PC-3 (cell line): ENCODE measurements around the gene ATOH8. TPM values are rescaled to one million over a fixed set of nuclear protein-coding genes. Genes with fewer than 3 reads are reported as not detected.

Experiments used
- ATAC-seq: fragments of 200-7000 bp; cut with Tn5 transposase; 2 replicates; pipeline ENCODE4 v1.9.1; 2020; ENCODE audit warnings: mild to moderate bottlenecking, moderate library complexity
- BruUV-seq: library from RNA; stranded (reverse); fragments of 400-500 nt; replicated peaks from 2 replicates; lab custom pipeline; 2021; lab: Mats Ljungman, UMichigan
- CTCF ChIA-PET: fragments of 300-600 bp; sonication (Branson Sonifier 250); formaldehyde crosslinking; loops from one replicate; lab custom pipeline; 2022; ENCODE audit warnings: antibody characterized with exemption; lab: Charles Lee
- POLR2A ChIA-PET: fragments of 300-600 bp; sonication (Branson Sonifier 250); formaldehyde crosslinking; loops from one replicate; lab custom pipeline; 2022; ENCODE audit warnings: antibody characterized with exemption; ENCODE audit not compliant: unreplicated experiment; lab: Charles Lee
- DNase-seq: peaks from one replicate; pipeline ENCODE4 v3.0.0-alpha.2; 2015
- H2AFZ ChIP-seq: fragments of 300-600 bp; sonication (generic); 2 replicates; pipeline ENCODE4 v1.6.0; 2016; ENCODE audit warnings: antibody characterized with exemption, low read length
- H3F3A ChIP-seq: fragments of 300-600 bp; sonication (generic); one replicate; pipeline ENCODE4 v1.6.0; 2017; ENCODE audit warnings: antibody characterized with exemption, low read length, control low read depth, mild to moderate bottlenecking; ENCODE audit not compliant: unreplicated experiment
- H3K27ac ChIP-seq: fragments of 300-600 bp; sonication (generic); 2 replicates; pipeline ENCODE4 v1.5.1; 2016; ENCODE audit warnings: mild to moderate bottlenecking, low read length
- H3K27me3 ChIP-seq: fragments of 300-600 bp; sonication (generic); 2 replicates; pipeline ENCODE4 v1.6.1; 2016; ENCODE audit warnings: low read length, mixed read lengths
- H3K36me3 ChIP-seq: fragments of 300-600 bp; sonication (generic); 2 replicates; pipeline ENCODE4 v1.6.1; 2016; ENCODE audit warnings: low read depth, mixed run types, low read length, mixed read lengths
- H3K4me1 ChIP-seq: fragments of 300-600 bp; sonication (generic); 2 replicates; pipeline ENCODE4 v1.5.1; 2016; ENCODE audit warnings: low read length; ENCODE audit not compliant: insufficient read depth
- H3K4me2 ChIP-seq: fragments of 300-600 bp; sonication (generic); 2 replicates; pipeline ENCODE4 v1.6.0; 2016; ENCODE audit warnings: low read length
- H3K4me3 ChIP-seq: fragments of 300-600 bp; sonication (generic); 2 replicates; pipeline ENCODE4 v1.5.1; 2016; ENCODE audit warnings: mild to moderate bottlenecking, low read length, mixed read lengths
- H3K79me2 ChIP-seq: fragments of 300-600 bp; sonication (generic); 2 replicates; pipeline ENCODE4 v1.6.1; 2017; ENCODE audit warnings: low read length, mixed read lengths
- H3K9ac ChIP-seq: fragments of 300-600 bp; sonication (generic); 2 replicates; pipeline ENCODE4 v1.6.0; 2016; ENCODE audit warnings: mild to moderate bottlenecking, low read length
- H3K9me2 ChIP-seq: fragments of 300-600 bp; sonication (generic); replicated peaks from 2 replicates; pipeline ENCODE4 v1.6.1; 2016; ENCODE audit warnings: mixed run types, low read length, mixed read lengths
- H3K9me3 ChIP-seq: fragments of 300-600 bp; sonication (generic); 2 replicates; pipeline ENCODE4 v1.6.1; 2016; ENCODE audit warnings: low read length, mixed read lengths
- H4K20me1 ChIP-seq: fragments of 300-600 bp; sonication (generic); 2 replicates; pipeline ENCODE4 v1.6.1; 2016; ENCODE audit warnings: low read length, mixed read lengths
- CTCF ChIP-seq: fragments of 300-600 bp; sonication (generic); conservative IDR thresholded peaks from 2 replicates; pipeline ENCODE4 v1.5.1; 2017; ENCODE audit warnings: antibody characterized with exemption, low read depth, mild to moderate bottlenecking, low read length
- EZH2 ChIP-seq: fragments of 300-600 bp; sonication (generic); IDR thresholded peaks from one replicate; pipeline ENCODE4 v1.6.1; 2017; ENCODE audit warnings: antibody characterized with exemption, mild to moderate bottlenecking, low read length; ENCODE audit not compliant: unreplicated experiment
- EZH2phosphoT487 ChIP-seq: fragments of 300-600 bp; sonication (generic); IDR thresholded peaks from 2 replicates; pipeline ENCODE4 v1.6.1; 2018; ENCODE audit warnings: mild to moderate bottlenecking, antibody characterized with exemption, low read length, borderline replicate concordance
- intact Hi-C: fragments of 100-400 bp; cut with micrococcal nuclease; formaldehyde crosslinking; loops from 2 replicates; pipeline ENCODE4 v1.9.0; 2023
- total RNA-seq: library from RNA; depleted of rRNA; stranded (reverse); fragments of >200 nt; gene quantifications from 2 replicates; pipeline ENCODE4 v1.2.3, GENCODE V29; 2014

ATOH8 gene
- total RNA-seq, 1 experiment from 2014 or later, result 0.04 TPM

GRCh38 chr2:85768713-85769112, 14.9 kb downstream of the ATOH8 start:
- Histone ChIP-seq H3K27ac (no peak overlapping the region), H2AFZ (no peak overlapping the region), H3K27me3 (no peaks in the 10 kb centered on the region), H3K9me3 (no peaks in the 10 kb centered on the region), H3K4me2 (no peak overlapping the region), H3K9me2 (no peaks in the 10 kb centered on the region), H4K20me1 (no peaks in the 10 kb centered on the region), H3K79me2 (no peaks in the 10 kb centered on the region), H3F3A (no peaks in the 10 kb centered on the region), H3K4me3 (no peak overlapping the region), H3K4me1 (peaks cover 18% of the 10 kb centered on the region), H3K36me3 (no peaks in the 10 kb centered on the region), H3K9ac (no peak overlapping the region)
- POLR2A ChIA-PET, result no interaction called here
- no peak for DNase-seq
- CTCF ChIA-PET, result no interaction called here
- ATAC-seq, result no peak
- BruUV-seq, result no TSS peak
- intact Hi-C loops, result no loop called here
- TF ChIP-seq EZH2, result no peak
- TF ChIP-seq EZH2phosphoT487, result no peak
- TF ChIP-seq CTCF, result no peak

GRCh38 chr2:85769236-85769982, 15.6 kb downstream of the ATOH8 start:
- intact Hi-C loops, result no loop called here
- Histone ChIP-seq H3K36me3 (no peaks in the 10 kb centered on the region), H3K9ac (no peak overlapping the region), H3K4me3 (no peak overlapping the region), H3K27me3 (no peaks in the 10 kb centered on the region), H3K27ac (no peak overlapping the region), H3K9me3 (no peaks in the 10 kb centered on the region), H3K4me1 (peaks cover 18% of the 10 kb centered on the region), H4K20me1 (no peaks in the 10 kb centered on the region), H2AFZ (no peak overlapping the region), H3K4me2 (no peak overlapping the region), H3K9me2 (no peaks in the 10 kb centered on the region), H3F3A (no peaks in the 10 kb centered on the region), H3K79me2 (no peaks in the 10 kb centered on the region)
- ATAC-seq, result no peak
- ChIA-PET POLR2A (no interaction called here), CTCF (no interaction called here)
- TF ChIP-seq EZH2phosphoT487 (no peak), EZH2 (no peak), CTCF (peak; percentile 42; the same call in 1 of the 2 replicates)
- no peak for DNase-seq
- no TSS peak for BruUV-seq

GRCh38 chr2:85769983-85770362, 16.2 kb downstream of the ATOH8 start:
- peaks cover 18% of the 10 kb centered on the region for H3K4me1 ChIP-seq
- no peaks in the 10 kb centered on the region for H3K79me2 ChIP-seq
- no peak overlapping the region for H3K4me3 ChIP-seq
- H3K9me3 ChIP-seq, result no peaks in the 10 kb centered on the region
- H3K9ac ChIP-seq, result no peak overlapping the region
- H2AFZ ChIP-seq, result no peak overlapping the region
- intact Hi-C loops, result no loop called here
- no peak overlapping the region for H3K27ac ChIP-seq
- no TSS peak for BruUV-seq
- ChIA-PET POLR2A (no interaction called here), CTCF (interaction anchor here (0.5 kb wide), 1 partner anchor 42 kb away, joined by 3 read pairs; no protein-coding TSS in a partner anchor)
- H3K36me3 ChIP-seq, result no peaks in the 10 kb centered on the region
- H3F3A ChIP-seq, result no peaks in the 10 kb centered on the region
- H3K4me2 ChIP-seq, result no peak overlapping the region
- no peaks in the 10 kb centered on the region for H3K27me3 ChIP-seq
- ATAC-seq (no peak), DNase-seq (no peak)
- H4K20me1 ChIP-seq, result no peaks in the 10 kb centered on the region
- no peaks in the 10 kb centered on the region for H3K9me2 ChIP-seq
- no peak for TF ChIP-seq EZH2
- TF ChIP-seq EZH2phosphoT487, result no peak
